Measurements from ENCODE around the gene PLEKHN1. TPM values are rescaled to one million over a fixed set of nuclear protein-coding genes. Genes with fewer than 3 reads are reported as not detected.

Gene PLEKHN1
- total RNA-seq, 1 experiment from 2014 or later: 7.9 TPM

- H3K4me1 Mint-ChIP-seq (ENCODE audit: insufficient read depth, unreplicated experiment): peaks cover 11% of the 10 kb centered on the region
- intact Hi-C loops (cut with micrococcal nuclease): no loop called here
- H3K36me3 Mint-ChIP-seq (ENCODE audit: insufficient read depth, unreplicated experiment): peaks cover 4% of the 10 kb centered on the region
- H3K27ac Mint-ChIP-seq (ENCODE audit: low read depth, unreplicated experiment): no peak overlapping the region
- DNase-seq (ENCODE audit: unreplicated experiment): peak; percentile 73
- peak; percentile 45 for TF ChIP-seq CTCF (IDR thresholded peaks at IDR 0.05; ENCODE audit: unreplicated experiment)
- BruUV-seq (replicated peaks): no TSS peak
- no peak overlapping the region for H3K4me3 Mint-ChIP-seq (ENCODE audit: unreplicated experiment)
- CTCF ChIA-PET: interaction anchor here (0.7 to 7.3 kb wide), 8 partner anchors 25 to 84 kb away, joined by 3 to 65 read pairs (median 3); no protein-coding TSS in a partner anchor
- H3K27me3 Mint-ChIP-seq (ENCODE audit: insufficient read depth, unreplicated experiment): no peaks in the 10 kb centered on the region
- POLR2A ChIA-PET: interaction anchor here (0.7 to 1.8 kb wide), 6 partner anchors 9 to 53 kb away, joined by 3 to 8 read pairs (median 4); partner anchors contain the start of gene PLEKHN1
- no peaks in the 10 kb centered on the region for H3K9me3 Mint-ChIP-seq (ENCODE audit: unreplicated experiment)
Observed at GRCh38 chr1:1019122-1019999, 53.1 kb downstream of the PLEKHN1 start.

DNA sequence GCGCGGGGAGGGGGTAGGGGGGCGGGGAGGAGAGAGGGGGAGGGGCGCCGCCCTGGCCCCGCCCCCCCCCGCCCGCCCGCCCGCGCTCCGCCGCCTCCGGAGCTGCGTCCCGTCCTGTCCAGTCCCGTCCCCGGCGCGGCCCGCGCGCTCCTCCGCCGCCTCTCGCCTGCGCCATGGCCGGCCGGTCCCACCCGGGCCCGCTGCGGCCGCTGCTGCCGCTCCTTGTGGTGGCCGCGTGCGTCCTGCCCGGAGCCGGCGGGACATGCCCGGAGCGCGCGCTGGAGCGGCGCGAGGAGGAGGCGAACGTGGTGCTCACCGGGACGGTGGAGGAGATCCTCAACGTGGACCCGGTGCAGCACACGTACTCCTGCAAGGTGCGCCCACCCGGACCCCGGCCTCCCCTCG lies 53.7 kb downstream of the PLEKHN1 start, which contains the start of gene AGRN:
Gene AGRN, plus strand, starts transcription at position 121 of the 405 bp plus-strand sequence. Its CDS starts 53 bp downstream, at position 174.
- H3K4me1 Mint-ChIP-seq (ENCODE audit: insufficient read depth, unreplicated experiment): peaks cover 11% of the 10 kb centered on the region
- intact Hi-C loops (cut with micrococcal nuclease): no loop called here
- no TSS peak for BruUV-seq (replicated peaks)
- no peaks in the 10 kb centered on the region for H3K9me3 Mint-ChIP-seq (ENCODE audit: unreplicated experiment)
- H3K27ac Mint-ChIP-seq (ENCODE audit: low read depth, unreplicated experiment): no peak within 1 kb of the TSS
- H3K27me3 Mint-ChIP-seq (ENCODE audit: insufficient read depth, unreplicated experiment): no peaks in the 10 kb centered on the region
- no peak for TF ChIP-seq CTCF (IDR thresholded peaks at IDR 0.05; ENCODE audit: unreplicated experiment)
- ChIA-PET CTCF (interaction anchor here (1.0 to 7.3 kb wide), 2 partner anchors 25 to 44 kb away, joined by 3 to 65 read pairs; no protein-coding TSS in a partner anchor), POLR2A (interaction anchor here (1.1 to 1.8 kb wide), 3 partner anchors 18 to 53 kb away, joined by 4 to 8 read pairs (median 5); partner anchors contain the start of gene PLEKHN1)
- DNase-seq (ENCODE audit: unreplicated experiment): no peak
- H3K4me3 Mint-ChIP-seq (ENCODE audit: unreplicated experiment): peak within 1 kb of the TSS; percentile 72
- peaks cover 4% of the 10 kb centered on the region for H3K36me3 Mint-ChIP-seq (ENCODE audit: insufficient read depth, unreplicated experiment)

GRCh38 chr1:1020415-1021009 lies 54.2 kb downstream of the PLEKHN1 start:
- Mint-ChIP-seq H3K4me1 (ENCODE audit: insufficient read depth, unreplicated experiment) (peaks cover 11% of the 10 kb centered on the region), H3K4me3 (ENCODE audit: unreplicated experiment) (peak overlapping the region; percentile 72), H3K27ac (ENCODE audit: low read depth, unreplicated experiment) (no peak overlapping the region), H3K9me3 (ENCODE audit: unreplicated experiment) (no peaks in the 10 kb centered on the region), H3K27me3 (ENCODE audit: insufficient read depth, unreplicated experiment) (no peaks in the 10 kb centered on the region), H3K36me3 (ENCODE audit: insufficient read depth, unreplicated experiment) (peaks cover 4% of the 10 kb centered on the region)
- intact Hi-C loops (cut with micrococcal nuclease): no loop called here
- TF ChIP-seq CTCF (IDR thresholded peaks at IDR 0.05; ENCODE audit: unreplicated experiment): no peak
- BruUV-seq (replicated peaks): no TSS peak
- CTCF ChIA-PET: interaction anchor here (0.7 to 1.7 kb wide), 3 partner anchors 42 to 477 kb away, joined by 3 to 4 read pairs (median 3); no protein-coding TSS in a partner anchor
- DNase-seq (ENCODE audit: unreplicated experiment): no peak
- POLR2A ChIA-PET: interaction anchor here (0.6 to 1.4 kb wide), 6 partner anchors 11 to 639 kb away, joined by 3 to 4 read pairs (median 3); no protein-coding TSS in a partner anchor
